GM19351 (cell line): ENCODE data around the gene USP37.

Experiments
- ATAC-seq: cut with Tn5 transposase; IDR thresholded peaks from one replicate; pipeline ENCODE4 v1.9.1; 2021; ENCODE audit warnings: mild to moderate bottlenecking, moderate library complexity; ENCODE audit not compliant: unreplicated experiment

USP37 gene

GRCh38 chr2:218434456-218434855 lies 133.7 kb downstream of the USP37 start:
- ATAC-seq: no peak

DNA sequence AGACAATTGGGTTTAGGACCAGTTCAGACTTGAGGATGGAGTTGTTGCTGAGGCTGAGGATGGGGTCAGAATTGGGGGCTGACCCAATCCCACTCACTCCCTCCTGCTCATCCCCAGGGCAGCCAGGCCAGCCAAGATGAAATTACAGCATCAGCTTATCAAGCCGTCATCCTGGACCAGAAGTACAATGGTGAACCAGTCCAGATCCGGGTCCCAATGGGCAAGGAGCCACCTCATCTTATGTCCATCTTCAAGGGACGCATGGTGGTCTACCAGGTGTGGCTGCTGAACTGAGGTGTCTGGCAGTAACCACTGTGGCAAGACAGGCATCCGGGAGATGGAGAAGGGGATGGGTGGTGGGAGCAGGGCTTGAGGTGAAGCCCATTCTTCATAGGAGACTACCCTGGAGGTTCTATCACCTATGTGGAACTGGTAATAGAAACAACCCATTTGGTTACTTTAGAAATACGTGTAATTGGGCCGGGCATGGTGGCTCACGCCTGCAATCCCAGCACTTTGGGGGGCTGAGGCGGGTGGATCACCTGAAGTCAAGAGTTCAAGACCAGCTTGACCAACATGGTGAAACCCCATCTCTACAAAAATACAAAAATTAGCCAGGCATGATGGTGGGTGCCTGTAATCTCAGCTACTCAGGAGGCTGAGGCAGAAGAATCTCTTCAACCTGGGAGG lies 135.3 kb downstream of the USP37 start:
- ATAC-seq: no peak

DNA sequence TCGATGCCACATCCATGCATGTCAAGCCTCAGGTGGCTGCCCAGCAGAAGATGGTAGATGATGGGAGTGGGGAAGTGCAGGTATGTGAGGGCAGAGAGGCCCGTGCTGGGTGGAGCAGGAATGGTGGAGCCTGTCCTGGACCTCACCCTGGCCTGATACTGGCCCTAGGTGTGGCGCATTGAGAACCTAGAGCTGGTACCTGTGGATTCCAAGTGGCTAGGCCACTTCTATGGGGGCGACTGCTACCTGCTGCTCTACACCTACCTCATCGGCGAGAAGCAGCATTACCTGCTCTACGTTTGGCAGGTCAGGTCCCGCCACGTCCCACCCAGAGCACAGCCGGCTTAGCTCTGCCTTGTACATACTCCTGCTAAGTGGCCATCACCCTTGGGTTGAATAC lies 136.3 kb downstream of the USP37 start:
- no peak for ATAC-seq

- ATAC-seq: no peak
These were observed 137.4 kb downstream of the USP37 start for GRCh38 chr2:218430721-218431120.

DNA sequence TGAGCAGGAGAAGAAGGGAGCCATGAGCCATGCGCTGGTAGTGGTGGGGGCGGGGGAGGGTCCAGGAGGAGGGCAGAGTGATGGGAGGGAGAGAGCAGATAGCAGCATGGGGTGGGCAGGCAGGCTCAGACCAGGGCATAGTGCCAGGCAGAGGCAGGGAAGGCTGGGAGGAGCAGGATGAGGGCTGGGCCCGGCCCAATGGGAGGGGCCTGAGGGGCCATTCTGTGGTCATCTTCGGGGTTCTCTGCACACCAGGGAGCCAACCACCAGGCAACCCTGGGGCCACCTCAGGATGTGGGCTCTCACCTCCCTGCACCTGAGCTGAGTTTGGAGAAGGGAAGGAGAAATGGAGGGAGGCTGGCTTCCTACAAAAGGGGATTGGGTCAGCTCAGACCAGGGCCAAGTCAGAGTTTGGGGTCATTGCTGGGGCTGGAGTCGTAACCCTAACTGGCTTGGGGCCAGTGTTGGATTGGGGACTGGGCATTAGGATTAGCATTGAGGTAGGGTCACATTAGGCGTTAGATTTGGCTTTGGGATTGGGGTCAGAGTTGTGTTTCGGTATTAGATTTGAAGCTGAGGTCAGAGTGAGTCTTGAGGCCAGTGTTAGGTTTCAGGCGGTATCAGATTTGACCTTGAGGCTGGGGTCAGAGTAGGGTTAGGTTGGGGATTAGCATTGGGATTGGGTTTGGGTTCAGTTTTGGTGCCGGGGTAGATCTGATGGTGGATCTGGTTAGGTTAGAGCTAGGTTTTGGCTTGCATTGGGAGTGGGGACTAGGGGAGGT lies 138.0 kb downstream of the USP37 start:
- ATAC-seq: no peak

DNA sequence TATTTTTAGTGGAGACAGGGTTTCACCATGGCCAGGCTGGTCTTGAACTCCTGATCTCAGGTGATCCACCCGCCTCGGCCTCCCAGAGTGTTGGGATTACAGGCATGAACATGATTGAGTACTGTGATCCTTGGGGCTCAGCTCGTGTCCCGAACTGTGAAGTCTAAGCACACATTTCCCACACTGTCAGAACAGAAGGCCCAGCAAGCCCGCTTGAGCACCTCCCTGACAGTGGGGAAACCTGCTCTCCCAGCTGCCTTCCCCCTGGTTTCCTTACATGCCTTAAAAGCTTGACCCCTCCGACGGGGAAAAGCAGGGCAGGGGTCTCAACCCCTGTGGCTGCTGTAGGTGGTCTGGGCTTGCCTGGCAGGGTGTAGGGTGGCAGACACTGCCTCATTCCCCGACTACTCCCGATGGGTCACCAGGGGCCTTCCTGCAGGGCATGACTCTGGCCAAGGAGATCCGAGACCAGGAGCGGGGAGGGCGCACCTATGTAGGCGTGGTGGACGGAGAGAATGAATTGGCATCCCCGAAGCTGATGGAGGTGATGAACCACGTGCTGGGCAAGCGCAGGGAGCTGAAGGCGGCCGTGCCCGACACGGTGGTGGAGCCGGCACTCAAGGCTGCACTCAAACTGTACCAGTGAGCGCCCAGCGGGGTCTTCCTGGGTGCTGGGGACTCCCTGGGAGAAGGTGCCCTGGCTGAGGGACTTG lies 139.1 kb downstream of the USP37 start:
- no peak for ATAC-seq

DNA sequence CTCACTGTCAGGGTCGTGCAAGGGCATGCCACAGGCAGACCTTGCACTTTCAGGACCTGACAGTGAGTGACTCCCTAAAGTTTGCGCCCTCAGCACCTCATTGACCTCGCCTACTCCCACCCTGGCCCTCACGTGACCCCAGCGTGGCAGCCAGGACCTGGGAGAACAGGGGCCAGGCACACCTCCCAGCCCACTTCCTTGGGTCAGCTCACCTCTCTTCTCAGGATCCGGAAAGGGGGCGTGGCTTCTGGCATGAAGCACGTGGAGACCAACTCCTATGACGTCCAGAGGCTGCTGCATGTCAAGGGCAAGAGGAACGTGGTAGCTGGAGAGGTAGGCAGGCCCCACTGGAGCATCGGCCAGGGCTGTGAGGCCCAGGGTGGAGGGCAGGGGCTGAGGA lies 140.4 kb downstream of the USP37 start:
- no peak for ATAC-seq

DNA sequence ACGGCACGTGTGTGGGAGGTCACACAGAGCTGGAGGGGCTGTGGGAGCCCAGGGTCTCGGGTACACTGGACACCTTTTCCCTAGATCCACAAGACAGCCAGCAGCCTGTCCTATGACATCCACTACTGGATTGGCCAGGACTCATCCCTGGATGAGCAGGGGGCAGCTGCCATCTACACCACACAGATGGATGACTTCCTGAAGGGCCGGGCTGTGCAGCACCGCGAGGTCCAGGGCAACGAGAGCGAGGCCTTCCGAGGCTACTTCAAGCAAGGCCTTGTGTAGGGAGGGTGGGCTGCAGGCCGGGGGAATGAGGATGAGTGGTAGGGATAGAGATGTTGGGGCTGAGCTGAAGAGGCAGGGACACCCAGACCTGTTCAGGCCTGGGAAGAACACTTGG lies 142.6 kb downstream of the USP37 start:
- no peak for ATAC-seq

DNA sequence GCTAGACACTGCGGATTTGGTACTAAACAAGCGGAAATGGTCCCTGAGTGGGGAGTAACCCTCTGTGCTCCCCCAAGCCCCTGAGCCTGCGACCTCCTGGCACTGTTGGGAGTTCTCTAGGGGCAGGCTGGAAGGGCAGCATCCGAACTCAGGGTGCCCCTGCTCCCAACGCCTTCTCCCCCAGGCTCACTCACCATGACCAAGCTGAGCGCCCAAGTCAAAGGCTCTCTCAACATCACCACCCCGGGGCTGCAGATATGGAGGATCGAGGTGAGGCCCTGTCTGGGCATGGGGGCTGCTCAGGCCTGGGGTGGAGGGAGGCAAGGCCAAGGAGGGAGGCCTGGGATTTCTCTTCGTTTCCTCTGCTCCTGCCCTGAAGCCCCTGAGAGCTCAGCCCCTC lies 144.6 kb downstream of the USP37 start:
- ATAC-seq: no peak

GRCh38 chr2:218422403-218423086 lies 145.6 kb downstream of the USP37 start:
- no peak for ATAC-seq

- ATAC-seq: no peak
These were observed 147.1 kb downstream of the USP37 start for GRCh38 chr2:218421027-218421426.

DNA sequence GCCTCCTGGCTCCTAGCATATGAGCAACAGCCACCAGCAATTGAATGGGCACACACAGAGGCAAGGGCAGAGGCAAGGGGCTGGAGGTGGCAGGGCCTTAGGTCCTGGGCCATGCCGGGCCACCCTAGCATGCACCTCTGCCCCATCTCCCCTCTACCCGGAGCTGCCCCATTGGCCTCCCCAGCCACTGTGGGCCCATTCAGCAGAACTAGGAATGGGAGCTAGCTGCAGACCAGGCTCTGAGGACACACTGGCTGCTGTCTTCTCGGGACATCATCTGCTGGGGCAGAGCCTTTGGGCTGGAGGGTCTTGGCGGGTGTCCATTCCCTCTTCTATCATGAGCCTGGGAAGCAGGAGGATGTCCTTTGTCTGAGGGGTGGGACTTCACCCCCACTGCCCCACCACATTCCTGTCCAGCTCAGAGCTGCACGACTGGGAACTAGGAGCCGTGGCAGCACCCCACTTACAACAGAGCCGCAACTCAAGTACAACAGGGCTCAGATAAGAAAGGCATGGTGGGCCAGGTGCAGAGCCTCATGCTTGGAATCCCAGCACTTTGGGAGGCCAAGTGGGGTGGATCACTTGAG lies 148.4 kb downstream of the USP37 start:
- no peak for ATAC-seq

- ATAC-seq: no peak
These were observed 149.3 kb downstream of the USP37 start, which contains the start of gene VIL1 for GRCh38 chr2:218418717-218419458. Gene VIL1 (plus strand): TSS chr2:218419123. CDS start chr2:218423779, 4,656 bp downstream.

GRCh38 chr2:218418321-218418716 lies 149.8 kb downstream of the USP37 start:
- ATAC-seq: no peak

DNA sequence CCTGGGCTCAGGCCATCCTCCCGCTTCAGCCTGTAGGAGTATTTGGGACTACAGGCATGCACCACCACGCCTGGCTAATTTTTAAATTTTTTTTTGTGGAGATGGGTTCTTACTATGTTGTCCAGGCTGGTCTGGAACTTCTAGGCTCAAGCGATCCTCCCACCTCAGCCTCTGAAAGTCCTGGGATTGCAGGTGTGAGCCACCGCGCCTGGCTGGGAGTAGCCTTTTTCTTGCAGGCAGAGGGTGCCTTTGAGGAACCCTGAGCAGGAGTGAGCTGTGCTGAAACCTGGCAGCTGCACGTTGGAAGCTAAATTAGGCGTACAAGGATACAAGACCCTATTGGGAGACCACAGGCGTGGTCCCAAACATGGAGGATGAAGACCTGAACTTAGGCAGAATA lies 160.4 kb downstream of the USP37 start:
- no peak for ATAC-seq

DNA sequence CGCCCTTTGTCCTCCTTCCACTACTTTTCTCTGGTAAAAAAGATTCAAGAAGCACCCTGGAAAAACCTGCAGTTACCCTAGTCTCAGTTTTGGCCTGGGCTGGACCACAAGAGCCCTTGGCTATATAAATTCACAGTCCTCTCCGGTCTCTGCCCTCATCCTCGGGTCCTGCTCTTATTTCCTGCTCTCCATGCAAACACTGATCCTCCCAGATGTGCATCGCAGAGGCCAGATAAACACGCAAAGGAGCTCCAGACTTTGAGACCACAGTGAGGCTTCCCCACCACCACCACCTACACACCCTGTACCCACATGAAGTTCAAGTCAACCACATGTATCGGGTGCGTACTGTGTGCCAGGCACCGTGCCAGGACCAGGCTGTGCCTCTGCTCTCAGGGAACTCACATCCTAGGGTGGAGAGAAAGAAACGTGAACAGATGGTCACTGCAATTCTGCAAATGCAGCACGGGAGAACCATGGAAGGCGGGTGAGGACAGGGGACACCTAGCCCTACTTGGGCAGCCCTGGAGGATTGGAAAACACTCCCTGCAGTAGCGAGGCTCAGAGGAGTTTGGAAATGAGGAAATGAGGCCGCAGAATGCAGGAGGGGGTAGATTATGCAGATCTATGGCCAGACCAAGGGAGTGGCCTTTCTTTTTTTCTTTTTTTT lies 161.1 kb downstream of the USP37 start:
- no peak for ATAC-seq

DNA sequence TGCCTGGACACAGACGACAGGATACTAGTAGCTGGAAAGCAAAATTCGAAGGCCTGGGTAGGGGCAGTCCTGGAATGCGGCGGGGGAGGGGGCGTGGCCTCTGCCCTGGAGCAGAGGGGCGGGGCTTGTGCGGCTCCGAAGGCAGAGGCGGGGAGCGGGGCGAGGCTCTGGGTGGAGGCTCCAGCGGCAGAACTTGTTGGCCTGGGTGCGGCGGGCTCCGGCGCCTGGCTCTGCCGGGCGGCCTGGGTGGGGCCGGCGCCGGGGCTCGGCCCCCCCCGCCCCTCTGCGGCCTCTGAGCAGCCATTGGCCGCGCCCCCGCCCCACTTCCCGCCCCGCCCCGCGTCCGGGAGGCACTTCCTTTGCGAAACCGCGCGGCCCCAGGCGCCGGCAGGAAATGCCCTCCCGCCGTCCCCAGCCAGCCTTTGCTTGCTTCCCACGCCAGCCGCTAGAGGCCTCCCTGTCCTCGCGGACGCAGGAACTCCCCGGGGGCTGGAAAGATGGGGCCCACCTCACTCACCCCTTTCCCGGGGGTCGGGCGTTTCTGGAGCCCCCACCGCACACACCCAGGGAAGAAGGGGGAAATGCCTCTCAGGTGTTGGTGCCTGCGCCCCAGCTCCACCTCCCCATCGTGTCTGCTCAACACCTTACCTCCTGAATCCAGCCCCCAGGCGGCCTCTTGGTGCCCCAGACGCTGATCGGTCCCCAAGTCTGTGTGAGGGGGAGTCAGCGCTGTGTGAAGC lies 161.8 kb downstream of the USP37 start:
- peak; percentile 87 for ATAC-seq

DNA sequence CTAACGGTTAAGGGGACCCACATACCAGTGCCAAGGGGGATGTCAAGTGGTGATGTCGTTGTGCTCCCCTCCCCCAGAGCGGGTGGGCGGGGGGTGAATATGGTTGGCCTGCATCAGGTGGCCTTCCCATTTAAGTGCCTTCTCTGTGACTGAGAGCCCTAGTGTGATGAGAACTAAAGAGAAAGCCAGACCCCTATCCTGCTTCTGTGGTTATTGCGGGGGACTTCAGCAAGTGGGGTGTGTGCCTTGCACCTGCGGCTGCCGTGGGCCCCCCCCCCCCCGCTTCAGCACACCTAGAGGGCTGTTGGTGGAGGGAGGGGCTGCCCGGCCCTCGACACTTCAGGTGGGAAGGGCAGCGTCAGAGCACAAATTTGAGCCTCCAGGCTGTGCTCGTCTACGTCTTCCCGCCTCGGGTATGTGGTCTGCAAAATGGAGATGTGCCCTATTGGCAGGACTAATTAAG lies 162.4 kb downstream of the USP37 start:
- peak; percentile 18 for ATAC-seq
